ENCODE data around the gene PSME2. TPM values are rescaled to one million over a fixed set of nuclear protein-coding genes. Genes with fewer than 3 reads are reported as not detected.

Gene PSME2
- total RNA-seq, 1 experiment from 2014 or later: 142 TPM

GRCh38 chr14:24138396-24139271 is 7.8 kb downstream of the PSME2 start:
- H3K36me3 Mint-ChIP-seq (ENCODE audit: insufficient read depth, unreplicated experiment): peaks cover 24% of the 10 kb centered on the region
- H3K9me3 ChIP-seq: no peaks in the 10 kb centered on the region
- no peaks in the 10 kb centered on the region; the same call in 1 of the 2 replicates for H3K4me1 ChIP-seq
- BruUV-seq (replicated peaks): no TSS peak
- no peak overlapping the region for H3K27ac Mint-ChIP-seq (ENCODE audit: unreplicated experiment)
- H3K4me3 Mint-ChIP-seq (ENCODE audit: unreplicated experiment): peak overlapping the region; percentile 99
- ChIA-PET CTCF (interaction anchor here (0.6 to 1.2 kb wide), 2 partner anchors 23 to 69 kb away, joined by 3 read pairs; partner anchors contain the start of gene IRF9), POLR2A (no interaction called here)
- no peak for DNase-seq
- no peaks in the 10 kb centered on the region for H3K9me3 Mint-ChIP-seq (ENCODE audit: unreplicated experiment)
- H3K4me3 ChIP-seq (ENCODE audit: low read depth, low read length): no peak overlapping the region
- H3K4me1 Mint-ChIP-seq (ENCODE audit: low read depth, unreplicated experiment): peaks cover 36% of the 10 kb centered on the region
- TF ChIP-seq, protein P1, sequence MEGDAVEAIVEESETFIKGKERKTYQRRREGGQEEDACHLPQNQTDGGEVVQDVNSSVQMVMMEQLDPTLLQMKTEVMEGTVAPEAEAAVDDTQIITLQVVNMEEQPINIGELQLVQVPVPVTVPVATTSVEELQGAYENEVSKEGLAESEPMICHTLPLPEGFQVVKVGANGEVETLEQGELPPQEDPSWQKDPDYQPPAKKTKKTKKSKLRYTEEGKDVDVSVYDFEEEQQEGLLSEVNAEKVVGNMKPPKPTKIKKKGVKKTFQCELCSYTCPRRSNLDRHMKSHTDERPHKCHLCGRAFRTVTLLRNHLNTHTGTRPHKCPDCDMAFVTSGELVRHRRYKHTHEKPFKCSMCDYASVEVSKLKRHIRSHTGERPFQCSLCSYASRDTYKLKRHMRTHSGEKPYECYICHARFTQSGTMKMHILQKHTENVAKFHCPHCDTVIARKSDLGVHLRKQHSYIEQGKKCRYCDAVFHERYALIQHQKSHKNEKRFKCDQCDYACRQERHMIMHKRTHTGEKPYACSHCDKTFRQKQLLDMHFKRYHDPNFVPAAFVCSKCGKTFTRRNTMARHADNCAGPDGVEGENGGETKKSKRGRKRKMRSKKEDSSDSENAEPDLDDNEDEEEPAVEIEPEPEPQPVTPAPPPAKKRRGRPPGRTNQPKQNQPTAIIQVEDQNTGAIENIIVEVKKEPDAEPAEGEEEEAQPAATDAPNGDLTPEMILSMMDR (IDR thresholded peaks at IDR 0.05; ENCODE audit: insufficient read depth in 1 of 2, low read depth in 1 of 2, low read length in 1 of 2, severe bottlenecking in 1 of 2, unreplicated experiment in 1 of 2): no peak
- peaks cover 3% of the 10 kb centered on the region for H3K36me3 ChIP-seq (ENCODE audit: control insufficient read depth, insufficient read depth, low read length)
- intact Hi-C loops (cut with micrococcal nuclease; ENCODE audit: unreplicated experiment): no loop called here
- no peaks in the 10 kb centered on the region for H3K27me3 ChIP-seq (replicated peaks; ENCODE audit: control insufficient read depth, insufficient read depth, low read length)
- H3K27me3 Mint-ChIP-seq (ENCODE audit: insufficient read depth, unreplicated experiment): no peaks in the 10 kb centered on the region

GRCh38 chr14:24137529-24138395 is 8.6 kb downstream of the PSME2 start:
- ChIA-PET POLR2A (interaction anchor here (2.6 to 3.1 kb wide), 2 partner anchors 9 to 23 kb away, joined by 21 to 57 read pairs; partner anchors contain the start of genes DCAF11, NRL, PSME2 and RNF31), CTCF (interaction anchor here (2.4 kb wide), 1 partner anchor 23 kb away, joined by 8 read pairs; the partner anchor contains the start of gene IRF9)
- H3K27me3 Mint-ChIP-seq (ENCODE audit: insufficient read depth, unreplicated experiment): no peaks in the 10 kb centered on the region
- Histone ChIP-seq H3K36me3 (ENCODE audit: control insufficient read depth, insufficient read depth, low read length) (peaks cover 3% of the 10 kb centered on the region), H3K9me3 (no peaks in the 10 kb centered on the region), H3K4me1 (no peaks in the 10 kb centered on the region; the same call in 1 of the 2 replicates), H3K27me3 (replicated peaks; ENCODE audit: control insufficient read depth, insufficient read depth, low read length) (no peaks in the 10 kb centered on the region), H3K4me3 (ENCODE audit: low read depth, low read length) (no peak overlapping the region)
- BruUV-seq (replicated peaks): TSS peak; percentile 56
- intact Hi-C loops (cut with micrococcal nuclease; ENCODE audit: unreplicated experiment): no loop called here
- TF ChIP-seq, protein P1 (IDR thresholded peaks at IDR 0.05; ENCODE audit: insufficient read depth in 1 of 2, low read depth in 1 of 2, low read length in 1 of 2, severe bottlenecking in 1 of 2, unreplicated experiment in 1 of 2): no peak
- H3K27ac Mint-ChIP-seq (ENCODE audit: unreplicated experiment): no peak overlapping the region
- peaks cover 36% of the 10 kb centered on the region for H3K4me1 Mint-ChIP-seq (ENCODE audit: low read depth, unreplicated experiment)
- H3K36me3 Mint-ChIP-seq (ENCODE audit: insufficient read depth, unreplicated experiment): peaks cover 24% of the 10 kb centered on the region
- no peaks in the 10 kb centered on the region for H3K9me3 Mint-ChIP-seq (ENCODE audit: unreplicated experiment)
- H3K4me3 Mint-ChIP-seq (ENCODE audit: unreplicated experiment): peak overlapping the region; percentile 43
- no peak for DNase-seq
